HepG2 (cell line): ENCODE results near the gene SLC7A4. TPM values are rescaled to one million over a fixed set of nuclear protein-coding genes. Genes with fewer than 3 reads are reported as not detected.

Source experiments
- ATAC-seq: fragments of 200-7000 bp; cut with Tn5 transposase; 3 replicates; pipeline ENCODE4 v1.9.1; 2020; ENCODE audit warnings: mild to moderate bottlenecking, moderate library complexity
- BruUV-seq: library from RNA; stranded (reverse); fragments of 400-500 nt; replicated peaks from 2 replicates; lab custom pipeline; 2021; lab: Mats Ljungman, UMichigan
- CTCF ChIA-PET: fragments of 300-600 bp; formaldehyde crosslinking; extraction: SDS; loops from one replicate; lab custom pipeline; 2021; ENCODE audit warnings: low total read pairs, inconsistent platforms, low intra/inter-chr PET ratio; lab: Yijun Ruan, JAX
- POLR2A ChIA-PET: fragments of 350-600 bp; sonication (Branson Sonifier 250); formaldehyde crosslinking; loops from one replicate; lab custom pipeline; 2020; ENCODE audit warnings: antibody characterized with exemption, inconsistent platforms; lab: Yijun Ruan, JAX
- DNase-seq: peaks from one replicate; pipeline ENCODE4 v3.0.0-alpha.2; 2015; ENCODE audit warnings: low spot score
- FAIRE-seq: peaks from 3 replicates; lab custom pipeline; 2011; peaks lifted over from hg19 to GRCh38; lab: Jason Lieb, UNC
- H2AFZ ChIP-seq: one replicate; pipeline ENCODE4 v1.6.1; 2011; ENCODE audit warnings: low read length, inconsistent platforms
- H3K27ac ChIP-seq: fragments of 300-600 bp; 3 replicates; pipeline ENCODE4 v1.8.0; 2011; ENCODE audit warnings: mixed run types, mild to moderate bottlenecking, mixed read lengths, low read length, inconsistent platforms; ENCODE audit not compliant: insufficient read depth; ENCODE audit errors: extremely low read length
- H3K27me3 ChIP-seq, 2 experiments: fragments of 200-600 bp in 1 of 2; 2 replicates in 1 of 2; 3 replicates in 1 of 2; pipeline versions ENCODE4 v1.6.0 to v1.8.0; 2011; ENCODE audit warnings: low read length in 2 of 2, mild to moderate bottlenecking in 2 of 2, moderate library complexity in 2 of 2, inconsistent platforms in 1 of 2; ENCODE audit not compliant: insufficient read depth in 2 of 2, control insufficient read depth in 1 of 2
- H3K36me3 ChIP-seq, 2 experiments: fragments of 200-600 bp in 1 of 2; replicated peaks in 1 of 2; 2 replicates in 1 of 2; 3 replicates in 1 of 2; pipeline versions ENCODE4 v1.5.1 to v1.8.0; 2011; ENCODE audit warnings: low read length in 2 of 2, inconsistent platforms in 1 of 2; ENCODE audit not compliant: insufficient read depth in 2 of 2, control insufficient read depth in 1 of 2
- H3K4me1 ChIP-seq: 2 replicates; pipeline ENCODE4 v1.5.1; 2012; ENCODE audit warnings: low read length, inconsistent platforms; ENCODE audit not compliant: insufficient read depth
- H3K4me2 ChIP-seq: 2 replicates; pipeline ENCODE4 v1.6.0; 2011; ENCODE audit warnings: low read depth, low read length, inconsistent platforms
- H3K4me3 ChIP-seq, 3 experiments: fragments of 200-600 bp in 1 of 3; sonication (generic), shearing (Covaris generic) in 1 of 3; replicated peaks in 1 of 3; 2 replicates each; pipeline ENCODE4 v1.5.1; 2011 to 2016; ENCODE audit warnings: low read length in 3 of 3, inconsistent platforms in 2 of 3, low read depth in 2 of 3, mild to moderate bottlenecking in 2 of 3, control low read depth in 1 of 3, mixed read lengths in 1 of 3; ENCODE audit not compliant: insufficient read depth in 1 of 3
- H3K79me2 ChIP-seq: one replicate; pipeline ENCODE4 v1.6.1; 2011; ENCODE audit warnings: low read length, inconsistent platforms; ENCODE audit not compliant: insufficient read depth
- H3K9ac ChIP-seq: 2 replicates; pipeline ENCODE4 v1.6.0; 2011; ENCODE audit warnings: mild to moderate bottlenecking, low read depth, low read length, inconsistent platforms; ENCODE audit not compliant: insufficient read depth
- H3K9me3 ChIP-seq: 2 replicates; pipeline ENCODE4 v1.5.1; 2012; ENCODE audit warnings: mild to moderate bottlenecking, low read length
- H4K20me1 ChIP-seq: 2 replicates; pipeline ENCODE4 v1.6.0; 2011; ENCODE audit warnings: inconsistent platforms, mild to moderate bottlenecking, low read length, moderate library complexity; ENCODE audit not compliant: insufficient read depth
- ATAD3A ChIP-seq: sonication (generic); formaldehyde crosslinking; IDR thresholded peaks from 2 replicates; pipeline ENCODE4 v1.4.0; 2020; ENCODE audit warnings: missing genetic modification reagents
- ATF7 ChIP-seq, 2 experiments: fragments of 450-650 bp in 1 of 2; sonication (generic) in 1 of 2; formaldehyde crosslinking in 1 of 2; IDR thresholded peaks; 2 replicates each; pipeline versions ENCODE4 v1.4.0 to v1.6.1; 2016 to 2020; ENCODE audit warnings: antibody characterized with exemption in 1 of 2, mild to moderate bottlenecking in 1 of 2, missing genetic modification reagents in 1 of 2
- JUN ChIP-seq: sonication (generic); formaldehyde crosslinking; IDR thresholded peaks from 2 replicates; pipeline ENCODE4 v1.4.0; 2020; ENCODE audit warnings: mild to moderate bottlenecking, missing genetic modification reagents
- MAZ ChIP-seq, 2 experiments: sonication (generic) in 1 of 2; formaldehyde crosslinking in 1 of 2; IDR thresholded peaks; 2 replicates each; pipeline versions ENCODE4 v1.5.0 to v1.6.1; 2012 to 2020; ENCODE audit warnings: low read depth in 2 of 2, mild to moderate bottlenecking in 2 of 2, borderline replicate concordance in 1 of 2, improper control_type of control experiment in 1 of 2, low read length in 1 of 2, missing genetic modification reagents in 1 of 2, moderate library complexity in 1 of 2
- TFE3 ChIP-seq: IDR thresholded peaks from 2 replicates; pipeline ENCODE4 v1.6.1; 2016
- ZNF205 ChIP-seq: IDR thresholded peaks from 2 replicates; pipeline ENCODE4 v1.6.1; 2018; ENCODE audit warnings: missing biosample characterization, missing genetic modification reagents
- ZNF772 ChIP-seq: sonication (generic); formaldehyde crosslinking; IDR thresholded peaks from 2 replicates; pipeline ENCODE4 v1.5.0; 2020; ENCODE audit warnings: mild to moderate bottlenecking, missing genetic modification reagents
- WGBS: methylation state at CpG from one replicate; pipeline ENCODE4 v1.1.6; 2017; ENCODE audit warnings: low lambda C conversion rate; 5-methylcytosine and 5-hydroxymethylcytosine counted together
- in situ Hi-C: cut with HindIII; loops from 2 replicates; pipeline ENCODE4 v1.10.0; 2017; ENCODE audit warnings: low pct_unique_long_range_greater_than_20kb; ENCODE audit not compliant: extremely low pct_ligation_motif_present
- intact Hi-C: fragments of 100-400 bp; cut with micrococcal nuclease; formaldehyde crosslinking; loops from one replicate; pipeline ENCODE4 v1.10.0; 2022; ENCODE audit not compliant: unreplicated experiment
- polyA plus RNA-seq, 8 experiments: library from polyadenylated mRNA; depleted of rRNA in 3 of 8; stranded (reverse) in 7 of 8; unstranded in 1 of 8; fragments of >200 nt; fragmentation: Illumina TruSeq in 4 of 8; extraction: Trizol in 4 of 8; gene quantifications; 2 replicates each; pipeline versions ENCODE4 v1.2.1 to v1.2.3, GENCODE V29; 2011 to 2016; ENCODE audit warnings: low read depth in 4 of 8, missing spikeins in 1 of 8, mixed read lengths in 1 of 8; ENCODE audit not compliant: insufficient read depth in 1 of 8
- total RNA-seq, 5 experiments: library from RNA; depleted of rRNA; stranded (reverse); fragments of >200 nt; fragmentation: Illumina TruSeq; extraction: Trizol; gene quantifications; 2 replicates each; pipeline ENCODE4 v1.2.3, GENCODE V29; 2016; ENCODE audit warnings: low read depth in 1 of 5

The SLC7A4 gene
- total and polyA plus RNA-seq, 2 of the 13 experiments (the other 11 are each of a cell fraction or from before 2014, with no cell fraction given), result not detected

GRCh38 chr22:21022507-21022906 is 9.9 kb downstream of the SLC7A4 start:
- FAIRE-seq, result no peak
- peaks cover 14% of the 10 kb centered on the region for H3K4me1 ChIP-seq

More at GRCh38 chr22:21022507-21022906, 9.9 kb downstream of the SLC7A4 start:
- no peak for DNase-seq
- WGBS, result 91% methylated on average over 2 of the region's 10 CpGs
- Histone ChIP-seq H3K9me3 (no peaks in the 10 kb centered on the region), H3K36me3 (no peaks in the 10 kb centered on the region), H3K27me3 (peaks cover 4 to 41% of the 10 kb centered on the region in 2 experiments; a peak in 4 of 5 replicates), H4K20me1 (no peaks in the 10 kb centered on the region), H3K9ac (no peak overlapping the region), H3K79me2 (no peaks in the 10 kb centered on the region), H3K4me2 (no peak overlapping the region), H2AFZ (no peak overlapping the region), H3K4me3 (no peak overlapping the region)
- CTCF ChIA-PET, result no interaction called here
- in situ Hi-C loops (no loop called here), intact Hi-C loops (no loop called here)
- POLR2A ChIA-PET, result no interaction called here
- BruUV-seq, result no TSS peak
- TF ChIP-seq ZNF772 (CRISPR knock-in tag) (no peak), ZNF205 (no peak), TFE3 (CRISPR knock-in tag) (no peak), ATAD3A (no peak), ATF7 (IDR thresholded peaks at IDR 0.05) (no peak), ATF7 (CRISPR knock-in tag; IDR thresholded peaks at IDR 0.05) (no peak), MAZ (IDR thresholded peaks at IDR 0.05; ENCODE audit: borderline replicate concordance, low read depth, low read length) (no peak), MAZ (CRISPR knock-in tag; IDR thresholded peaks at IDR 0.05; ENCODE audit: low read depth) (no peak), JUN (CRISPR knock-in tag) (no peak)
- TF ChIP-seq, all 625 proteins: peak for 0
- peak; percentile 13 for ATAC-seq
- H3K27ac ChIP-seq, result no peak overlapping the region
